HG02870 (cell line): ENCODE measurements around the gene CHRM1.
"Not testable (repeated sequence)": the region's sequence is repeated elsewhere in the genome, so short reads cannot be mapped to it uniquely, and the experiment has no call there.

Source experiments
- ATAC-seq: cut with Tn5 transposase; IDR thresholded peaks from one replicate; pipeline ENCODE4 v1.9.1; 2021; ENCODE audit warnings: mild to moderate bottlenecking, moderate library complexity; ENCODE audit not compliant: unreplicated experiment

Gene CHRM1

GRCh38 chr11:62879235-62879978 is 41.8 kb downstream of the CHRM1 start:
- no peak for ATAC-seq

GRCh38 chr11:62876712-62877111 is 44.5 kb downstream of the CHRM1 start:
- ATAC-seq, result no peak

DNA sequence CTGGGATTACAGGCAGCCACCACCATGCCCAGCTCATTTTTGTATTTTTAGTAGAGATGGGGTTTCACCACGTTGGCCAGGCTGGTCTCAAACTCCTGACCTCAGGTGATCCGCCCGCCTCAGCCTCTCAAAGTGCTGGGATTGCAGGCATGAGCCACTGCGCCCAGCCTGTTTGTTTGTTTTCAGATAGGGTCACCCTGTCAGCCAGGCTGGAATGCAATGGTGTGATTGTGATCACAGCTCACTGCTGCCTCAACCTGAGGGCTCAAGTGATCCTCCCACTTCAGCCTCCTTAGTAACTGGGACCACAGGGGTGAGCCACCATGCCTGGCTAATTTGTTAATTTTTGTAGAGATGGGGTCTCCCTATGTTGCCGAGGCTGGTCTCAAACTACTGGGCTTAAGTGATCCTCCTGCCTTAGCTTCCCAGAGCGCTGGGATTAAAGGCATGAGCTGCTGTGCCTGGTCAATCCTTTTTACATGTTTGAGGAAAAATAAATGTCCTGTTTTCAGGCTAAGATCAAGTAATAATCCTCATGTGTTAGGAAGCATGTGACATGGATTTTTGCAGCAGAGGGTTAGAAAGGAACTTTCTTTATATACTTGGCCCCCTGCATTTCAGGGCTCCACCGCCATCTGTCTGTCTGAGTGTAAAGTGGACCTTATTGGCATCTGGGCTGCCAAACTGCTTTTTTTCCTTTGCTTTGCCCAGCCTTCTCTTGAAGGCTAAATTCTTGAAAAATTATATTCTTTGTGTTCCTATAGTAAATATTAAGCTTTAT is 45.3 kb downstream of the CHRM1 start:
- ATAC-seq, result no peak

DNA sequence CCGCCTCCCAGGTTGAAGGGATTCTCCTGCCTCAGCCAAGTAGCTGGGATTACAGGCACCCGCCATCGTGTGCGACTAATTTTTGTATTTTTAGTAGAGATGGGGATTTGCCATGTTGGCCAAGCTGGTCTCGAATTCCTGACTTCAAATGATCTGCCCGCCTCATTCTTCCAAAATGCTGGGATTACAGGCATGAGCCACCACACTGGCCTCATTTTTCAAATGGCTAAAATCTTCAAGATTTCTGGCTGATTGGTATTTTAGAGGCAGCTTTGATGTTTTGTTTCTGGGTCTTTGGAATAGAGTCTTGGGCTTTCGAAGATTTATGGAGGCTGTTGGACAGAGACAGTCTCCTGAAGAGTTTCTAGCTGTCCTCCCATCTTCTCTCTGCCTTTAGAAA is 46.3 kb downstream of the CHRM1 start:
- ATAC-seq, result no peak

DNA sequence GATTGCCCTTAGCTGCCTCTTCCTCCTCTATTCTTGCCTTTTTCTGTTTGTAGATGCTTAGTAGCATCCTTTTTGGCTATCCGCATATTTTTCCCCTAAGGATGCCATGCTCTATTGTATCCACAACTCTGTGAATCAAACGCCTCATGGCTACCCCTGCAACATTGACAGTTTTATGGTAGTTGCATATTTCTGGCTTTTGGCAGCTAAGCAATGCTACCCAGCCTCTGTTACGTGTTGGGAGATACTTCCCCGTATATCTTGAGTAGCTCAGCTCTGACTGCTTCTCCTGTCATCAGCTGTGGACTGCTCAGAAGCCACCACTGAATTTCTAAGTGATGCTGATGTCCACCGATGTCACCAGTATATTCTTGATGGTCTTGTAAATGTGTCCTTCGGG is 55.5 kb downstream of the CHRM1 start:
- ATAC-seq, result no peak

DNA sequence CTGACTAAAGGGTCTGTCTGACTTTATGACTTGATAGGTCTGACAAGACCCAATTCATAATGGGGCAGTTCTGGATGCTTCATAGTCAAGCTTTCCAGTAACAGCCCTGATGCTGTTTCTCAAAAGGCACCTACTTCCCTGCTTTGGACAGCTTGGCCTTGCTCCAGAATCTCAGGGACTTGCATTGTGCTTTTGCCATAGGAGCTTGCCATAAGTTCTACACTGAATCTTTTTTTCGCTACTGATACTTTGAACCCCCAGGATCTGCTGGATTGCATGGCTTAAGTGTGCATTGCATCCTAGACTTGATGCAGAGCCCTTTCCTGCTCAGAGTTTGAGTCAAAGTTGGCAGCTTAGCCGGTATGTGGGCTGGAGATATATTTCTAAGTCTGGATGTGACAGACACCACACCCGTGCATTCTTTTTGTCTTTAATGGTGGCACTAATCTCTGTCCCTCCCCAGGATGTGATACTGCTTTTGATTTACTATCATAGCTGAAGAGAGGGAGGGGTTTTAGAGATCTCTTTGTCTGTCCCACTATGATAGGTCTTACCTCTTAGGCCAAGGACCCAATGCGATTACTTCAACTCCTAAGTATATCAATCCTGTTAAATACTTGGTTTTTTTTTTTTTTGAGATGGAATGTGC is 57.4 kb downstream of the CHRM1 start:
- ATAC-seq, result no peak

DNA sequence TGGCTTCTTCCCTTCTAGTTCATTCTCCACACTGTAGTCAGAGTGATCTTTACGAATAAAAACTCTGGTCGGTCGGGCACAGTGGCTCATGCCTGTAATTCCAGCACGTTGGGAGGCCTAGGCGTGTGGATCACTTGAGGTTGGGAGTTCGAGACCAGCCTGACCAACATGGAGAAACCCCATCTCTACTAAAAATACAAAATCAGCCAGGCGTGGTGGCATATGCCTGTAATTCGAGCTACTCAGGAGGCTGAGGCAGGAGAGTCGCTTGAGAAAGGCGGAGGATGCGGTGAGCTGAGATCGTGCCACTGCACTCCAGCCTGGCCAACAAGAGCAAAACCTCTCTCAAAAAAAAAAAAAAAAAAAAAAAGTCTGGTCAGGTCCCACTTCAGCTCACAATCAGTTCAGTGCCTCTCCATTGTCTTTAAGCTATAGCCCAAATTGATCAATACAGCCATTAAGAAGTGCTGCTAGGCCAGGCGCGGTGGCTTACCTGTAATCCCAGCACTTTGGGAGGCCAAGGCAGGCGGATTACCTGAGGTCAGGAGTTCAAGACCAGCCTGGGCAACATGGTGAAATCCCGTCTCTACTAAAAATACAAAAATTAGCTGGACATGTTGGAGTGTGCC is 59.5 kb downstream of the CHRM1 start:
- ATAC-seq, result not testable (repeated sequence)

- ATAC-seq, result no peak
Observed at GRCh38 chr11:62860835-62861563, 60.2 kb downstream of the CHRM1 start.

- ATAC-seq, result not testable (repeated sequence)
Observed at GRCh38 chr11:62859281-62859703, 61.9 kb downstream of the CHRM1 start.
